Fibroblast of lung (primary cell): Measurements from ENCODE around the gene RAB9A. TPM values are rescaled to one million over a fixed set of nuclear protein-coding genes. Genes with fewer than 3 reads are reported as not detected.
A peak's percentile ranks its signal among the peaks of the same experiment; 100 is the strongest.

ENCODE experiments used
- DNase-seq, 2 donors: peaks; one replicate each; pipeline versions ENCODE4 v3.0.0 to v3.0.0-alpha.2; 2010; ENCODE audit warnings: low read depth in 2 of 2
- H2AFZ ChIP-seq: 2 replicates; pipeline ENCODE4 v1.5.1; 2012; ENCODE audit warnings: low read length, control low read depth, inconsistent platforms
- H3K27ac ChIP-seq: 2 replicates; pipeline ENCODE4 v1.5.1; 2011; ENCODE audit warnings: low read length, control low read depth; ENCODE audit not compliant: insufficient read depth
- H3K27me3 ChIP-seq: 2 replicates; pipeline ENCODE4 v1.5.1; 2011; ENCODE audit warnings: mild to moderate bottlenecking, low read length; ENCODE audit not compliant: control insufficient read depth, insufficient read depth
- H3K36me3 ChIP-seq: 2 replicates; pipeline ENCODE4 v1.5.1; 2011; ENCODE audit warnings: low read length; ENCODE audit not compliant: control insufficient read depth, insufficient read depth
- H3K4me1 ChIP-seq: 2 replicates; pipeline ENCODE4 v1.5.1; 2011; ENCODE audit warnings: low read length; ENCODE audit not compliant: control insufficient read depth, insufficient read depth; ENCODE audit errors: extremely low read depth
- H3K4me2 ChIP-seq: 2 replicates; pipeline ENCODE4 v1.5.1; 2011; ENCODE audit warnings: low read length, control low read depth; ENCODE audit not compliant: insufficient read depth; ENCODE audit errors: extremely low read depth
- H3K4me3 ChIP-seq, 4 experiments: fragments of 200-600 bp in 1 of 4; sonication (generic) in 1 of 4; replicated peaks in 1 of 4; 2 replicates each; pipeline ENCODE4 v1.5.1; 2011 to 2016; ENCODE audit warnings: low read length in 4 of 4, low read depth in 3 of 4, mild to moderate bottlenecking in 3 of 4, control low read depth in 2 of 4, inconsistent platforms in 1 of 4, mixed read lengths in 1 of 4; ENCODE audit not compliant: insufficient read depth in 1 of 4; ENCODE audit errors: control extremely low read depth in 1 of 4
- H3K79me2 ChIP-seq: 2 replicates; pipeline ENCODE4 v1.5.1; 2012; ENCODE audit warnings: mild to moderate bottlenecking, low read length, inconsistent platforms; ENCODE audit not compliant: control insufficient read depth, insufficient read depth
- H3K9ac ChIP-seq: 2 replicates; pipeline ENCODE4 v1.5.1; 2011; ENCODE audit warnings: mild to moderate bottlenecking, low read length, control low read depth; ENCODE audit not compliant: insufficient read depth
- H3K9me3 ChIP-seq: 2 replicates; pipeline ENCODE4 v1.5.1; 2012; ENCODE audit warnings: low read depth, low read length; ENCODE audit not compliant: control insufficient read depth, insufficient read depth
- H4K20me1 ChIP-seq: 2 replicates; pipeline ENCODE4 v1.5.1; 2011; ENCODE audit warnings: low read length; ENCODE audit not compliant: control insufficient read depth, insufficient read depth; ENCODE audit errors: extremely low read depth
- CTCF ChIP-seq, 2 donors: IDR thresholded peaks in 1 of 2; conservative IDR thresholded peaks in 1 of 2; 1 replicate in 1 of 2; 2 replicates in 1 of 2; pipeline ENCODE4 v1.5.1; 2011 to 2012; ENCODE audit warnings: low read length in 2 of 2, control low read depth in 1 of 2, inconsistent platforms in 1 of 2, low read depth in 1 of 2, mild to moderate bottlenecking in 1 of 2
- EZH2 ChIP-seq: IDR thresholded peaks from 2 replicates; pipeline ENCODE4 v1.5.1; 2012; ENCODE audit warnings: low read length, control low read depth, mild to moderate bottlenecking; ENCODE audit errors: missing control alignments
- polyA plus RNA-seq, 2 donors: library from polyadenylated mRNA; depleted of rRNA in 1 of 2; stranded (reverse) in 1 of 2; unstranded in 1 of 2; fragments of >200 nt; gene quantifications; 2 replicates each; pipeline ENCODE4 v1.2.1, GENCODE V29; 2011 to 2012; ENCODE audit warnings: missing spikeins in 1 of 2
- total RNA-seq: library from RNA; depleted of rRNA; stranded (reverse); fragments of >200 nt; gene quantifications from 2 replicates; pipeline ENCODE4 v1.2.1, GENCODE V29; 2014

The RAB9A gene
- total and polyA plus RNA-seq, 2 donors (not counting 1 experiment from before 2014, with no cell fraction given), result 40.3 to 44.2 TPM

GRCh38 chrX:13681595-13681994 lies 7.3 kb upstream of the RAB9A start:
- no peaks in the 10 kb centered on the region for H3K79me2 ChIP-seq
- no peak for TF ChIP-seq CTCF (conservative IDR thresholded peaks at IDR 0.05 in 1 of 2, IDR thresholded peaks at IDR 0.05 in 1 of 2; ENCODE audit: low read depth in 1 of 2, low read length in 2 of 2)
- TF ChIP-seq EZH2, result no peak
- no peak overlapping the region for H3K27ac ChIP-seq

GRCh38 chrX:13684361-13684760 lies 4.6 kb upstream of the RAB9A start:
- H3K27me3 ChIP-seq, result no peaks in the 10 kb centered on the region
- DNase-seq, result no peak
- H3K4me3 ChIP-seq, result no peak overlapping the region
- no peaks in the 10 kb centered on the region for H4K20me1 ChIP-seq
- peaks cover 1% of the 10 kb centered on the region for H3K79me2 ChIP-seq
- no peak overlapping the region for H2AFZ ChIP-seq
- H3K4me1 ChIP-seq, result no peaks in the 10 kb centered on the region
- H3K36me3 ChIP-seq, result no peaks in the 10 kb centered on the region
- no peaks in the 10 kb centered on the region for H3K9me3 ChIP-seq
- H3K27ac ChIP-seq, result no peak overlapping the region
- TF ChIP-seq CTCF (conservative IDR thresholded peaks at IDR 0.05 in 1 of 2, IDR thresholded peaks at IDR 0.05 in 1 of 2; ENCODE audit: low read depth in 1 of 2, low read length in 2 of 2) (no peak), EZH2 (no peak)
- H3K9ac ChIP-seq, result no peak overlapping the region
- no peak overlapping the region for H3K4me2 ChIP-seq

More at GRCh38 chrX:13681595-13681994, 7.3 kb upstream of the RAB9A start:
- Histone ChIP-seq H4K20me1 (no peaks in the 10 kb centered on the region), H2AFZ (no peak overlapping the region), H3K4me2 (no peak overlapping the region), H3K4me1 (no peaks in the 10 kb centered on the region), H3K9ac (no peak overlapping the region), H3K4me3 (no peak overlapping the region), H3K9me3 (no peaks in the 10 kb centered on the region), H3K27me3 (no peaks in the 10 kb centered on the region), H3K36me3 (no peaks in the 10 kb centered on the region)
- DNase-seq, result no peak

- peak in 1 of 2 donors; percentile 43 for DNase-seq
- no peak for TF ChIP-seq CTCF (conservative IDR thresholded peaks at IDR 0.05 in 1 of 2, IDR thresholded peaks at IDR 0.05 in 1 of 2; ENCODE audit: low read depth in 1 of 2, low read length in 2 of 2)
- TF ChIP-seq EZH2, result no peak
- H3K27ac ChIP-seq, result no peak overlapping the region
- H2AFZ ChIP-seq, result no peak overlapping the region
- H4K20me1 ChIP-seq, result no peaks in the 10 kb centered on the region
- no peak overlapping the region for H3K4me2 ChIP-seq
- H3K4me1 ChIP-seq, result no peaks in the 10 kb centered on the region
- H3K4me3 ChIP-seq, result no peak overlapping the region
- no peaks in the 10 kb centered on the region for H3K27me3 ChIP-seq
- peaks cover 9% of the 10 kb centered on the region for H3K79me2 ChIP-seq
- no peak overlapping the region for H3K9ac ChIP-seq
- no peaks in the 10 kb centered on the region for H3K36me3 ChIP-seq
- no peaks in the 10 kb centered on the region for H3K9me3 ChIP-seq
These were observed 3.7 kb upstream of the RAB9A start for GRCh38 chrX:13685126-13685763.
